Stimulated activated CD8-positive, alpha-beta memory T cell treated with anti-CD3 and anti-CD28 coated beads, Interleukin-15, amount 100 ng/mL, for 24 hours (primary cell): Measurements from ENCODE around the gene MRPL23.

Experiments
- DNase-seq: peaks from one replicate; pipeline ENCODE4 v3.0.0-alpha.2; 2020; ENCODE audit warnings: low read depth

The MRPL23 gene

DNA sequence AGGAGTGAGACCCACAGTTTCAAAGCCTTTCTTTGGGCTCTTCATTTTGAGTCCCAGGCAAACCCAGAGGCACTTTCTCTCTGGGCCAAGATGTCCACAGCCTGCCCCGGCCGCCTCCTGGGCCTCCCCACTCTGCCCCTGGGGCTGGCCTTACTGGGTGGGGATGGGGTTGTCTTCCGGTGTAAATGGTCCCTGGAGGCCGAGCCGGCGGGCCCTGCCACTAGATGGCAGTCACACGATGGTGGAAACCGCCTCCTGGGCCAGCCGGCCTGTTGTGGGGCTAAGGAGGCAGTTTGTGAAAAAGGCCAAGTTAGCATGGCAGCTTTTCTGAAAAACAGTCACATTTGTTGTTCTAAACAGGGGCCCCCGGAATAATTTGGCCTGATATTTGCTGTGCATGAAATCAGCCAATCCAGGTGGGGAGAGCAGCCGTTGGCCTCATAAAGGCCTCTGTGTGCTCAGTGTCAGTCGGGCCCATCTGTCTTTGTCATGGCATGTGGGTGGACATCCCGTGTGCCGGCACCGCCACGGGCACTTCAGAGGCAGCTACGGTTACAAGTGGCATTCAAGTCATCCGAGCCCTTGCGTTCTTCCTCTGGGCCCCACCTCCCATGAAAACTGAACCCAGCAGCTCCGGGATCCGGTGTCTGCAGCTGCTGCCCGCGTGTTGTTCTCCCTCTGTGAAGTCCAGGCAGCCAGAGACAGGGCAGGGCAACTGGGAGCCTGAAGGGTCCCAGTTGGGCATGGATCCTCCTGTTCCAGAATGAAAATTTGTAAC lies 6.5 kb downstream of the MRPL23 start:
- DNase-seq = no peak

DNA sequence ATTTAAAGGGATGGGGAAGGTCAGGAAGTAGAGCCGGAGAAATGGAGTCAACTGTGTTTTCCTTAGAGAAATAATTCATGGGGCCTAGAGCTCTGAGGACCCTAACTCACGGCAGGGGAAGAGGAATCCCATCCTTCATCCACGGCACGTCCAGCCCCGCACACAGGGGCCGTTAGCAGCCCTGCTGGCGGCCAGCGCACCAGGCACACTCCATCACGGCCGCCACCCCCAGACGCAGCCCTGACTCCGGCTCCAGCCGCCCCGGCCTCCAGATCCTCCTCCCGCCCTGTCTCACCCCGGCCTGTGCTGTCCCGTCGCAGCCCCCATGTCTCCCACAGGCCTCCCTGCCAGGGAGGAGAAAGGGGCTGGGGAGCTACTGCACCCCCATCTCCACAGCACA lies 11.2 kb downstream of the MRPL23 start:
- DNase-seq = no peak

DNA sequence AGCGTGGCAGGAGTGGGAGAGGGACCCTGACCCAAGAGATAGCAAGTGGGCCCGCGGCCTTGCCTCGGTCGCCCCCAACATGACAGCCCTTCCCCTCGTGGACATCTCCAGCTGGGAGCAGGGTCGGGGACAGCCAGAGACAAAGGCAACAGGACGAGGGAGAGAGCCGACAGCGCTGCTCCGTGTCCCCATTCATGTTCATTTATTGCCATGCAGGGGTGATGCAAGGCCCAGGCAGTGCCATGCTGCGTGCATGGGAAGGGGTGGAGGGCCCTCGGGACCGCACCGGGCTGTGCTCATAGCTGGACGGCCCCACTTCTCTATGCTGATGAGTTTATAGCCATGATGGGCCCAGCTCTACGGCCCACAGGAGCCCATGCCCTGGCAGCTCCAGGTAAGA lies 12.7 kb downstream of the MRPL23 start:
- no peak for DNase-seq

DNA sequence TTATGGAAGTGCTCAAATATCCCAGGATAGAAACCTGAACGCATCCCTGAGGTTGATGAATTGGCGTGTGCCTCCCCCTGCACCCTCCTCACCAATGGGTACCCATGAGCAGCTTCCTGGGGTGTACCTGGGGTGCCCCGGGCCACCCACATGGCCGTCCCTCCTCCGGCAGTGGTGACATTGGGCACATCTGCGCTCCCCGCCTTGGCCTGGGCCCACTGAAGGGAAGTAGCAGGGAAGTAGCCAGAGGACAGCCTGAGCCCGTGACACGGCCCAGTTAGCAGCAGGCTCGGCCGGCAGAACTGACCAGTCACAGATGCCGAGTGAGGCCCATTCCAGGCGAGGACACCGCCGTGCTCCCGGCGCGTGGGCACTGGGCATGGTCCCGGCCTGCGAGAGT lies 16.7 kb downstream of the MRPL23 start:
- no peak for DNase-seq

GRCh38 chr11:1964348-1964747 lies 17.2 kb downstream of the MRPL23 start:
- no peak for DNase-seq

- DNase-seq = no peak
These were observed 17.8 kb downstream of the MRPL23 start for GRCh38 chr11:1964955-1965354.

DNA sequence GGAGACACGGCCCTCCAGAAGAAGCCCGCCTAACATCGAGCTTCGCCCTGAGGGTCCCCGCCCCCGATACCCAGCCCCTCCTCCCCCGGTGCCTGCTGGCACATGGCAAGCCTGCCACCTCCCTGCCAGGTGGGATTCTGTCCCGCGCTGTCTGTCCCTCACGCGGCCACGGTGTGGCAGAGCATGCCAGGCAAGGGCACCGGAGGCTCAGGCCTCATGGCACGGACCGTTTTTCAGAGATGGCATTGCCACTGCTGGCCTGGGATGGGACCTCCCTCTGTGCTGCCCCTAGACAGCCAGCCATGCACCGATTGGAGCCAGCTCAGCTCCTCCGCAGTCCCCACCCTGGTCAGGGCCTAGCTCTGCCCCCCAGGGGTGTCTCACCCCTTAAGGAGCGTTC lies 19.4 kb downstream of the MRPL23 start:
- DNase-seq = no peak

GRCh38 chr11:1967641-1968225 lies 20.6 kb downstream of the MRPL23 start:
- no peak for DNase-seq

DNA sequence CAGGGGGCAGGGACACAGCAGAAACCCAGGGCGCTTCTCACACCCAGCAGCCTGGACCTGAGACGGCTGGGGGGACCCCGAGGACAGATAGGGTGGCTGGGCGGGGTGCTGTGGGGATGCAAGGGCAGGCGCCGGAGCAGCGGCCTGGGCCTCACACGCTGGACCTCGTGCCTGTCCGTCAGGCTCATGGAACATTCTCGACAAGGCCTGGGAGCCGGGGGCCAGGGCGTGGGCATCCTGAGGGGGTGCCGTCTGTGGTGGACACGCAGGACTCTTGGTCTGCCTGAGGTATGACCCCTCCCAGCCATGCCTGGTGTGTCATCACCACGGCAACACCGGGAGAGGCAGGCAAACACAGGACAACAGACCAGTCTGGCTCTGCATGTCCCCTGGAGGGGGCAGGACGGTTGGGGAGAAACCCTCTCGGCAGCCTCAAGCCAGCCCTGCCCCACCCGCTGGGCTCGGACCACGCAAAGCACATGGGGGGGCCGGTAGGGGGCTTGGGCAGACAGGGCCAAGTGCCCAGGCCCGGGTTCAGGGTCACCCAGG lies 21.4 kb downstream of the MRPL23 start:
- DNase-seq = no peak

- no peak for DNase-seq
These were observed 21.9 kb downstream of the MRPL23 start for GRCh38 chr11:1969035-1969434.

- no peak for DNase-seq
These were observed 22.6 kb downstream of the MRPL23 start for GRCh38 chr11:1969776-1970175.

DNA sequence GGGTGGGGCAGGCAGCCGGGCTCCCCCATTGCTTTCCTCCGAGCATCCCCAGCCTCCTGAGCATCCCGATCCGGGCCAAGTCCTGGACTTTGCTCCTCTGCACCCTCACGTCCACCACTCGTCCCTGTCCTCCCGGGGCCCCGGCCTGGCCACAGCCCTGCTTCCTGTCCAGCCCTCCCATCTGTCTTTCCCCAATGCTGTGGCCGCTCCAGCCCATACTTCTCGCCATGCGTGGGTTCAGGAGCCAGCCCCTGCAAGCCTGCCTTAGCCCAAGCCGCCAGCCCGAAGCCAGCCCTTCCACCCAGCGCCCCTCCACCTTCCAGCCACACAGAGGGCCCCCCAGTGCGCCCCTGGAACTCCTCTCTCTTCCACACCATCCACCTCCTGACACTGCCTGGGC lies 23.8 kb downstream of the MRPL23 start:
- DNase-seq = no peak

GRCh38 chr11:1975185-1975584 lies 28.1 kb downstream of the MRPL23 start:
- no peak for DNase-seq

DNA sequence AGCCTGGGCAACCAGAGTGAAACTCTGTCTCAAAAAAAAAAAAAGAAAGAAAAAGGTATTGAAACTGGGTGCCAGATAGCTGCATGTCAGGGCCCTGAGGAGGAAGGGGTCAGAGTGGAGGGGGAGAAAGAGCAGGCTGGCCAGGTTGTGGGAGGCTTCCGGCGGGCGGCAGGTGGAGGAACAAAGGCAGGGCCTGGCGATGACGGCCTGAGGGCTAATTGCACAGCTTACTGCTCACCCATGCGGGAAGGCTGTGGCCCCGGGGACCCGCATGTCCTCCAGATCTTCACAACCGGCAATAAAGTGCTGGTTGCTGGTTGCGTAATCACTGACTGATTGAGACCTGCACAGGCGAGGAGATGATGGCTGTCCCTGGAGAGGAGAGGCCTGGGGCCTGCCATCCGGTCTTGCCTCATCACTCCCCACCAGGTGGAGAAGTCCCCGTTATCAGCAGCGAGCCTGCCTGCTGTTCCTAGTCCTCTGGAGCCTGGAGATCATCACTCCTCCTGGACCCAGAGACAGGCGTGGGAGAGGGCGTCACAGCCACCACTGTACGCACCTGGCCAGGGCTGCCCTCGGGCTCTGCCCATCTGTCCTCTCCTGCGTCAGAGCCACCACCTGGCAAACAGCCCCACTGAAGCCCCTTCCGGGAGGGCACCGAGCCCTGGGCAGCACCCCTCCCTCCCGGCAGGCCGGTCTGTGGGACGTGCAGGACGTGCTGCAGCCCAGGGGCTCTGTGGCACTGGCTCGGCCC lies 31.8 kb downstream of the MRPL23 start:
- no peak for DNase-seq

GRCh38 chr11:1979607-1980006 lies 32.5 kb downstream of the MRPL23 start:
- no peak for DNase-seq

DNA sequence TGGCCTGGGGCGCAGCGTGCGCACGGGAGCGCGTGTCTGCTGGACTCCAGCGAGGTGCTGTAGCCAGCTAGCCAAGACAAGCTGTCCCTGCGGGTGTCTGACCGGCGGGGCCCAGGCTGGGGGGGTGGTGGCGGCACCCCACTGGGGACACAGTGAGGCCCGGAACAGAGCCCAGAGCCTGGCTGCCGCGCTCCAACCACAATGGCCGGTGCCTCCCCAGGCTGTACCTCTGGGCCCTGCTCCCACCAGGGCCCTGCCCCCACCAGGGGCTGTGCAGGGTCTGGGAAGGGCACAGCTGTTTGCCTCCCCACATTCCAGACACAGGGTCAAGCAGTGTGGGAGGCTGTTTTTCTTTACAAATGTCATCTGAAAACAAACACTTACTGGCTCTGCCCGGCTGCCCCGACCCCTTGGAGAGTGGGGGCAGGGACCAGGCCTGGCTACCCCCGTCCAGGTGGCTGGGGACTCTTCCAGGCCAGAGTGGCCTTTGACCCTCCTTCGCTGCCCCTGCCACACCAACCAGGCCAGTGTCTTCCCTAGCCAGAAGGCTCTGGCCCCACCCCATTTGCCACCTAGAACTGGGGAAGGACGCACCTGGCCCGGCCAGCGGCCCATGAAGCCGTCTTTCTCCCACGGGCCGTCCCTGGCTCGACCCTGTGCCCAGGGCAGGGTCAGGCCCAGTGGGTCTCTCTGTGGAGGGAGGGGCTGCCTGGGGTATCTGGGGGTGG lies 35.9 kb downstream of the MRPL23 start:
- no peak for DNase-seq

GRCh38 chr11:1983601-1983961 lies 36.4 kb downstream of the MRPL23 start:
- DNase-seq = no peak

- no peak for DNase-seq
These were observed 39.9 kb downstream of the MRPL23 start for GRCh38 chr11:1987024-1987423.

DNA sequence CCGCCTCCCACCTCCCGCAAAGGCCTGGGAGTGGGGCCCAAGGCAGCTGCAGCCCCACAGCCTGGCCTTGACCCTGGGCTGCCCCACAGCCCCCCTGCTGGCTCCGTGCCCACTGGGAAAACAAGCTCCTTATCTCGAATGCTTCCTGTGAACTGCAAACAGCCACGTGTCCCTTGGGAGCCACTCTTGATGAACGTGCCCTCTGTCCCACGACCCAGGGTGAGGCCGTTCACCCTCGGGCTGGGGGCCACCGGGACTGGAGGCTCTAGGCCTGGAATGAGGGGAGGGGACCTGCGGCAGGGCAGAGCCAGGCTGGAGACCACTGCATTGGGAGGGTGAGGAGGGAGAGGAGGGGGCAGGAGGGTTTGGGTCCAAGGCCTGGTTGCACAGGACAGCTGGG lies 41.0 kb downstream of the MRPL23 start:
- DNase-seq = no peak

GRCh38 chr11:1988667-1989317 lies 41.7 kb downstream of the MRPL23 start:
- no peak for DNase-seq

- DNase-seq = no peak
These were observed 42.8 kb downstream of the MRPL23 start for GRCh38 chr11:1989953-1990352.
